ENCODE results near the gene LYZL1. TPM values are rescaled to one million over a fixed set of nuclear protein-coding genes. Genes with fewer than 3 reads are reported as not detected.
"Not testable (repeated sequence)": the region's sequence is repeated elsewhere in the genome, so short reads cannot be mapped to it uniquely, and the experiment has no call there.

Gene LYZL1
- total RNA-seq, 1 experiment from 2014 or later: not detected

DNA sequence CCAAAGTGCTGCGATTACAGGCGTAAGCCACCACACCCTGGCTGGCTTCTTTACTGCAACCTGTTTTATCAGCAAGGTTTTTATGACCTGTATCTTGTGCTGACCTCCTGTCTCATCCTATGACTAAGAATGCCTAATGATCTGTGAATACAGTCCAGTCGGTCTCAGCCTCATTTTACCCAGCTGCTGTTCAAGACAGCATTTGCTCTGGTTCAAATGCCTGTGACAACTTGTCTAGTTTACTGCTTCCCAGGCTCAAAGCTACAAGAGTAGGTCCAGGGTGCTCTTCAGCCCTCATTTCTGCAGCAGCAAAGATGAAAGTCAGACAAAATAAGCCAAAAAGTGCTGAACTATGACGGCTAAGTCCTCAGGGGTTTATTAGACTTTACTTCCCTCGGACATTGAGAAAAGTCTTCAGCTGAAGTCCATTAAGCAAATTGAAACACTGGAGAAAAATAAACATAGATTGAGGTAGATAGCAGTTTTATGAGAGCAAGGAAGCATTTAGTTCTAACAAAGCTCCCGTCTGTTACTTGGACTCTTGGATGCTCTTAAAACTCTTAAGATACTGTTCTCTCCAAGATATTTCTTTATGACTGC, 12.5 kb upstream of the LYZL1 start:
- no peaks in the 10 kb centered on the region for H3K27me3 ChIP-seq (ENCODE audit: control insufficient read depth, insufficient read depth, low read length)
- H3K4me3 ChIP-seq (ENCODE audit: insufficient read depth, low read depth, low read length): no peak overlapping the region
- DNase-seq: no peak
- H3K36me3 ChIP-seq (replicated peaks; ENCODE audit: control insufficient read depth, insufficient read depth, low read length): no peaks in the 10 kb centered on the region

DNA sequence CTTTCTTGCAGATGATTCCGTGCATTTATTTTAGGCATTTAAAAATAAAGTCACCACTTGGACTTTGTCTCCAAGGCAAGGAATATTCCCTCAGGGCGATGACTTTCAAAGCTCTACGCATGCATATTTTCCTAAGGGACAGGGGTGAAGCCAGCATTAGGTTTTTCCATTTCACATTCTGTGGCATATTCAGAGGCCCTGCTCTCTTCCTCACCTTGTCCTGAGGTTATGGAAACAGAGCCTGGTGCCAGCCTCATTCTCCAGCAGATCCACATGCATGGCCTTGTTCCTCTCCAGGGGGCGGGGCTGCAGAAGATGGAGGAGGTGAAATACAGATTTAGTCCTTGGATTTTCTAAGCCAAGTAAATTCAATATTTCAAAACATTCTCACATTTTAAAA, 11.6 kb upstream of the LYZL1 start:
- no peak overlapping the region for H3K4me3 ChIP-seq (ENCODE audit: insufficient read depth, low read depth, low read length)
- no peaks in the 10 kb centered on the region for H3K27me3 ChIP-seq (ENCODE audit: control insufficient read depth, insufficient read depth, low read length)
- peak; percentile 15 for DNase-seq
- H3K36me3 ChIP-seq (replicated peaks; ENCODE audit: control insufficient read depth, insufficient read depth, low read length): no peaks in the 10 kb centered on the region

DNA sequence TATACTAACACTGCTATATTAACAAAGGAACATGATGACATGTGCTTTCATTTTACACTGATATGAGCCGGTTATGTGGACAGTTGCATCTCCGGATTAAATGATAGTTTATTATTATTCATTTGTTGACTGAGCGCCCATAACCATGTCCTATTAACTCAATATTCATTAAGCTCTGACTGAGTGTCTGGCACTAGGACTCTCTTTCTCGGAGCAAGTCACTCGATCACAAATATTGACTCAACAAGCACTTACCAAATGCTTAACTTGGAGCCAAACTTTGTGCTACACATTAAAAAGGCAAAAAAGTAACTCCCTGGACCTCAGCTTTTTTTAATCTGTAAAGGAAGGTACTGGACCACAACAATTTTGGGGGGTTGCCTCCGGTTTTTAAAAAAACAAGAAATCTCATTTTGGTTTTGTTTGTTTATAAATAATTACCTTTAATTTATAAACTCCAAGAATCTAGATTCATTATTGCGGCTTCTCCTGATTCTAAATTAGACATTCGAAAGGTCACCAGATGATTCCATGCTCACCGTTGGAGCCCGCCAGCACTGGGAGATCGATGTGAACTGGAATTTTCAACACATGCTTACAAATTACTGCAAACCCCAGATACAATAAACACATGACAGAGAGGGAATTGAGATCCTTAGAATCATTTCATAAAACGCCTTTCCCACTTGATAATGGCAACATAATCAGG, 8.9 kb upstream of the LYZL1 start:
- no peak for DNase-seq
- H3K27me3 ChIP-seq (ENCODE audit: control insufficient read depth, insufficient read depth, low read length): no peaks in the 10 kb centered on the region
- H3K4me3 ChIP-seq (ENCODE audit: insufficient read depth, low read depth, low read length): no peak overlapping the region
- H3K36me3 ChIP-seq (replicated peaks; ENCODE audit: control insufficient read depth, insufficient read depth, low read length): no peaks in the 10 kb centered on the region

DNA sequence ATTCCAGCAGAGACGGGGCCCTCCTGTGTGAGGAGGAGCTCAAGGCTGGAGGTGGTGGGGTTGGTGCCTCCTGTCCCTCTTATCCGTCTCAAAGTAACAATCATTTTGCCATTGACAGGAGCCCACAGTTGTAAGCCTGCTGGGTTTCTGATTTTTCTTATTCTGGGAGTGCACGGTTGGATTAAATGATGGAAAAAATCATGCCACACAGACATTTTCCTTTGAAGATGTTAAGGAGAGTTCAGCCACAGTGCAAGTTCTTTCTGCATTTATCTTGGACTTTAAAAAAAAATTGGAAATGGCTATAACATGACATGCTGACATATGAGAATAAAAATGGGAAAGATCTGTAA, 8.4 kb upstream of the LYZL1 start:
- Histone ChIP-seq H3K36me3 (replicated peaks; ENCODE audit: control insufficient read depth, insufficient read depth, low read length) (no peaks in the 10 kb centered on the region), H3K4me3 (ENCODE audit: insufficient read depth, low read depth, low read length) (no peak overlapping the region), H3K27me3 (ENCODE audit: control insufficient read depth, insufficient read depth, low read length) (no peaks in the 10 kb centered on the region)
- DNase-seq: no peak

DNA sequence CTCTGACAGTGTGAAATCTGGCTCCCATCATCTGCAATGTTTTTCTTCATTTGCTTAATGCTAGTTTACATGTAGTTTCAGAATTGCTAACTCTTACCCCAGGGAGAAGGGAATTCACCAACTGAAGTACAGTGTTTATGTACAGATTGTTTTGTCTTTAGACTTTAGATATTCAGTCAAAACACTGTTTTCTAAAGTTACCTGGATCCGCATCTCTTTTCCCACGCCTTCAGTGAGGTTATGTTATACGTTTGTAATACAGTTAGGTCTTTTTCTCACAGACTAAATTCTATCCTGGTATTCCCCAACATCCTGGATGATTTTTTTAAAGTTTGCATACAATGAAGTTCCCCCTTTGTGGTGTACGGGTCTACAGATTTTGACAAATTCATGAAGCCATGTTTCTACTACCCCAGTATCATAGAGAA, 3.2 kb upstream of the LYZL1 start:
- no peaks in the 10 kb centered on the region for H3K27me3 ChIP-seq (ENCODE audit: control insufficient read depth, insufficient read depth, low read length)
- no peak for DNase-seq

DNA sequence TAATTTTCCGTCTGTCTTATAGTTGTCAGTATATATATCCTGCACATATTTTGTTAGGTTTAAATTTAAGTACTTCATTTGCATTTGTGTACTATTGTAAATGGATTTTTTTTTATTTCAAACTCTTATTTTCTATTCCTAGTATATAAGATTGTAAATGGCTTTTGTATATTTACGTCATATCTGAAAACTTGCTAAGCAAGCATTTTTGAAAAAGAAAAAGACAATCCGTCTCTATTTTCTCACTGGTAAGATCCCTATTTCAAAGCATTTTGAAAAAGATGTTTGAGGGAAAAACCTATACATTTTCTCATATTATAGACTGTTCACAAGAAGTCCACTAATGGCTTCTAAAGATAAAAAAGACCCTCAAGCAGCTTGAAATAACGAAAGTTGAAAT, 1.2 kb upstream of the LYZL1 start:
- Histone ChIP-seq H3K36me3 (replicated peaks; ENCODE audit: control insufficient read depth, insufficient read depth, low read length) (no peaks in the 10 kb centered on the region), H3K27me3 (ENCODE audit: control insufficient read depth, insufficient read depth, low read length) (no peaks in the 10 kb centered on the region), H3K4me3 (ENCODE audit: insufficient read depth, low read depth, low read length) (no peak overlapping the region)
- DNase-seq: no peak

More for the DNA sequence above, 3.2 kb upstream of the LYZL1 start:
- Histone ChIP-seq H3K4me3 (ENCODE audit: insufficient read depth, low read depth, low read length) (no peak overlapping the region), H3K36me3 (replicated peaks; ENCODE audit: control insufficient read depth, insufficient read depth, low read length) (no peaks in the 10 kb centered on the region)

DNA sequence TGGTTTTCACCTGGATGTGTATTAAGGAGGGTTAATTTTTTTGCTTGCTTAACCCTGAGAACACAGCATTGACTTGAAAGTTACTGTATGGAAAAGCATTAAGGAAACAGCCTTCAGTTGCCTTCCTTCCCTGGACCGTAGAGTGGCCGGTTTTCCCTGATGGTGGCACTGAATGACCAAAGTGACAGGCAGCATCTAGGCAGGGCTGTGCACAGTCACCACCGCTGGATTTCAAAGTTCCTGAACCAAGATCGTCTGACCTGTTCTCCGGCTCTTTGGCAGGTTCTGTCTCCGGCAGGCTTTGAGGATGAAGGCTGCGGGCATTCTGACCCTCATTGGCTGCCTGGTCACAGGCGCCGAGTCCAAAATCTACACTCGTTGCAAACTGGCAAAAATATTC, 2.7 kb downstream of the LYZL1 start:
- not testable (repeated sequence) for H3K36me3 ChIP-seq (replicated peaks; ENCODE audit: control insufficient read depth, insufficient read depth, low read length); DNase-seq; H3K4me3 ChIP-seq (ENCODE audit: insufficient read depth, low read depth, low read length)

DNA sequence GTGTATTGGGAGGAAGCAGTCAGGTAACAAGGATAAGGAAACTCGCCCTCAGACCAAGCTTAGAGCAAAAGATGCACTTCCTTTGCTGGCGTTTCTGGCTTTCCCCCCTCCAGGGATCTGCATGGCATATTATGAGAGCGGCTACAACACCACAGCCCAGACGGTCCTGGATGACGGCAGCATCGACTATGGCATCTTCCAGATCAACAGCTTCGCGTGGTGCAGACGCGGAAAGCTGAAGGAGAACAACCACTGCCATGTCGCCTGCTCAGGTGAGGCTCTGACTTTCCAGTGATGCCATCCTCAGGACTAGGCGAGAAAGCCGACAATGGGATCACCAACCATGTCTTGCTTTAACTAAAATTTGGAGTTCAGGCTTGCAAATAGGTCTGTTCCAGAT, 3.5 kb downstream of the LYZL1 start:
- H3K36me3 ChIP-seq (replicated peaks; ENCODE audit: control insufficient read depth, insufficient read depth, low read length); DNase-seq; H3K4me3 ChIP-seq (ENCODE audit: insufficient read depth, low read depth, low read length): not testable (repeated sequence)

More for the DNA sequence above, 2.7 kb downstream of the LYZL1 start:
- H3K27me3 ChIP-seq (ENCODE audit: control insufficient read depth, insufficient read depth, low read length): not testable (repeated sequence)

DNA sequence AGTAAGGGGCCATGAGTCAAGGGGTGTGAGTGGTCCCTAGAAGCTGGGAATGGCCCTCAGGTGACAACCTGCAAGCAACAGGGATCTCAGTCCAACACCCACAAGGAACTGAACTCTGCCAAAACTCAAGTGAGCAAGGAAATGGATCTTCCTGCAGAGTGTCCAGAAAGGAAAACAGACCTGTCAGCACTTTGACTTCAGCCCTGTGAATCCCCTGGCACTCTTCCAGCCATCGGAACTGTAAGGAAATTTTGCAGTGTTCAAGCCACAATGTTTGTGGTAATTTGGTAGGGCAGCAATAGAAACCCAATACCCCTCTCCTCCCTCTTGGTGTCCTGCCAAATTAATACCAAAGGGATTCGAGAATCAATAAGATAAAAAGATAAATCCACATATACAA, 6.9 kb downstream of the LYZL1 start:
- no peaks in the 10 kb centered on the region for H3K27me3 ChIP-seq (ENCODE audit: control insufficient read depth, insufficient read depth, low read length)
- DNase-seq: no peak
- H3K4me3 ChIP-seq (ENCODE audit: insufficient read depth, low read depth, low read length): no peak overlapping the region
- H3K36me3 ChIP-seq (replicated peaks; ENCODE audit: control insufficient read depth, insufficient read depth, low read length): no peaks in the 10 kb centered on the region; the same call in 1 of the 2 replicates

More for the DNA sequence above, 3.5 kb downstream of the LYZL1 start:
- H3K27me3 ChIP-seq (ENCODE audit: control insufficient read depth, insufficient read depth, low read length): not testable (repeated sequence)

DNA sequence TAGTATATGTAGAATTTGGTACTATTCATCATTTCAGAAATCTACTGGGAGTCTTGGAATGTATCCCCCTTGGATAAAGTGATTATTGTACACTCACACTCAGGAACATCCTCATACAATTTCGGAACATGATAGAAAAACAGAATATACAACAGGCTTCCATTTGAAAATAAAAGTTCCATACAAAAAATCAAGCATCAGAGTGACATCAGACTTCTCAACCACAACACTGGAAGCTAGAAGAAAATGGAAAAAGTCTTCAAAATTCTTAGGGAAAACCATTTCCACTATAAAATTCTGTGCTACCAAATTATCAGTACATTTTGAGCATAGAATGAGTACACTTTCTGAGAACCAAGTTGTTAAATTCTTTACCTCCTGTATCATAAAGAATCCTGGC, 8.8 kb downstream of the LYZL1 start:
- Histone ChIP-seq H3K36me3 (replicated peaks; ENCODE audit: control insufficient read depth, insufficient read depth, low read length) (no peaks in the 10 kb centered on the region; the same call in 1 of the 2 replicates), H3K27me3 (ENCODE audit: control insufficient read depth, insufficient read depth, low read length) (no peaks in the 10 kb centered on the region), H3K4me3 (ENCODE audit: insufficient read depth, low read depth, low read length) (no peak overlapping the region)
- no peak for DNase-seq

DNA sequence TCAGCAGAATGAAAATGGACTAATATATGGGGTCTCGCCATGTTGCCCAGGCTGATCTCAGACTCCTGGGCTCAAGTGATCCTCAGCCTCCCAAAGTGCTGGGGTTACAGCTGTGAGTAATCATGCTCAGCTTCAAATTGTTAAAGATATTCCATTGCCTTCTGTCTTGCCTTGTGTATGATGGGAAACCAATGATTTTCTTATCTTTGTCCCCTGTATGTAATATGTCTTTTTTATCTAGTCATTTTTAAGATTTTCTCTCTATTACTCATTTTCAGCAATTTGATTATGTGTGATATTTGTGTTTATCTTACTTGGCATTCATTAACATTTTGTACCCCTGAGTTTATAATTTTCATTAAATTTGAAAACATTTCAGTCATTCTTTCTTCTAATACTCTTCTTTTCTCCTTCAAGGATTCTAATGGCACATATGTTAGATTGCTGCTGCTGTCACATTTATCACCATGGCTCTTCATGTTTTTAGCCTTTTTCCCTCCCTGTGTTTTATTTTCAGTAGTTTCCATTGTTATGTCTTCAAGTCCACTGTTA, 12.6 kb downstream of the LYZL1 start:
- Histone ChIP-seq H3K27me3 (ENCODE audit: control insufficient read depth, insufficient read depth, low read length) (no peaks in the 10 kb centered on the region), H3K36me3 (replicated peaks; ENCODE audit: control insufficient read depth, insufficient read depth, low read length) (no peaks in the 10 kb centered on the region; the same call in 1 of the 2 replicates), H3K4me3 (ENCODE audit: insufficient read depth, low read depth, low read length) (no peak overlapping the region)
- no peak for DNase-seq

DNA sequence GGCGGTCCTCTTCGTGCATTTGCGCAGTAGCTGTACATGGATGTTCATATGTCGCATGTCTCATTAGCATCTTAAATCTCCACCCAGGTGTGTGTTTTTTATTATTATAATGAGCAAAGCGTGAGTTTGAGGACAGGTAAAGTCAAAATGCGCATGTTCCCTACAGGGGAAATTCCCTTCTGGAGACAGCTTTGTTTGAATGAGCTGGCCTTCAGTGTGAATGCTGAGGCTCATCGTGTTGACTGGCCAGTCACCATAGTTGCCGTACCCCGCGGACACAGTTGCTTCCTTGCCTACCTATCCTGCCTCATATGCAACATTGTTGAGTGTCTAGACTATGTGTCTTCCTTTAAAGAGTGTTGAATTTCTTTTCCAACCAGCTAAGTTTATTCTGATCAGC, 13.6 kb downstream of the LYZL1 start:
- Histone ChIP-seq H3K27me3 (ENCODE audit: control insufficient read depth, insufficient read depth, low read length) (no peaks in the 10 kb centered on the region), H3K4me3 (ENCODE audit: insufficient read depth, low read depth, low read length) (no peak overlapping the region), H3K36me3 (replicated peaks; ENCODE audit: control insufficient read depth, insufficient read depth, low read length) (no peaks in the 10 kb centered on the region; the same call in 1 of the 2 replicates)
- peak; percentile 29 for DNase-seq

DNA sequence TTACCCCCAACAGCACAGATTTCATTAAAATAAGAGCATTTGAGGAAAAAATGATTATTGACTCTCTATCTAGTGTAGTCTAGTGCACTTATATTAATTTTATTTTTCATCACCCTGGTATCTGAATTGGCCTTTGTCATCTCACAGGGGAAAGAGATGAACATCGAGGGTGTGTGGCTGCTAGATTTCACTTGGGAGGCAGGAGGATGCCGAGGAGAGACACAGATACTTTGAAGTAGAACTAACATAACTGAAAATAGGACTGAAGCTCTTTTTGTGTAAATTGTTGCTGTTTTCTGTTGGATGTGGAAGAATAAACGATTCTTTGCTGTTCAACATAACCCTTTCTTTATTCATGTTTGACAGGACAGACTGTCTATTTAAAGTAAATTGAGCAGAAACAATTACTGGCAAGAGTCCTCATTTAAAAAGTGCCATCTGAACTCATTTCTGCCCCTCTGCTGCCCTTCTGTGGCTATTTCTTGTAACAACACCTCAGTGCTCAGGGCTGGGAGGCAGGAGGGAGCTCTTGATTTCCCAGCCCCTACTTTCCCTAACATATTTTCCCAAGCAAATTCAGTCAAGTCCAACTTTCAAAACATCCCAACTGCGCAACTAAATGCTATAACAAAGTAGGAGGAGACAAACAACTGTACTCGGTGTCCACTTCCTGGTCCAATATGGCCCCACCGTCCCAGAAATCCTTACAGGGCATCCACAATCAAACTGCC, 15.6 kb downstream of the LYZL1 start:
- Histone ChIP-seq H3K4me3 (ENCODE audit: insufficient read depth, low read depth, low read length) (no peak overlapping the region), H3K27me3 (ENCODE audit: control insufficient read depth, insufficient read depth, low read length) (no peaks in the 10 kb centered on the region), H3K36me3 (replicated peaks; ENCODE audit: control insufficient read depth, insufficient read depth, low read length) (no peaks in the 10 kb centered on the region; the same call in 1 of the 2 replicates)
- peak; percentile 84 for DNase-seq

DNA sequence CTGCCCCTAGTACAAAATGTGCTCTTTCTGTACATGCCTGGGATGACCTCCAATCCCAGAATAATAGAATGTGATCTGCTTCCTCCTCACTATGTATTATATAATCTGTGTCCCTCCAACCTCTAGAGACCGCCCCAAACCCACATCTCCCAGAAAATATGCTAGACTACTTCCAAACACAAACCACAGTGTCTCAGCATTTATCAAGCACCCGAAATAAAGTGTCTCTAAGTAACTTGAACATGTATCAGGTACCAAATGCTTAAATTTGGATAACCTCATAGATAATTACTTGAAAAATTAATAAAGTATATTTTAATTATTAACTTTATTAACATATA, 16.1 kb downstream of the LYZL1 start:
- no peak overlapping the region for H3K4me3 ChIP-seq (ENCODE audit: insufficient read depth, low read depth, low read length)
- no peaks in the 10 kb centered on the region; the same call in 1 of the 2 replicates for H3K36me3 ChIP-seq (replicated peaks; ENCODE audit: control insufficient read depth, insufficient read depth, low read length)
- no peak for DNase-seq
- H3K27me3 ChIP-seq (ENCODE audit: control insufficient read depth, insufficient read depth, low read length): no peaks in the 10 kb centered on the region

DNA sequence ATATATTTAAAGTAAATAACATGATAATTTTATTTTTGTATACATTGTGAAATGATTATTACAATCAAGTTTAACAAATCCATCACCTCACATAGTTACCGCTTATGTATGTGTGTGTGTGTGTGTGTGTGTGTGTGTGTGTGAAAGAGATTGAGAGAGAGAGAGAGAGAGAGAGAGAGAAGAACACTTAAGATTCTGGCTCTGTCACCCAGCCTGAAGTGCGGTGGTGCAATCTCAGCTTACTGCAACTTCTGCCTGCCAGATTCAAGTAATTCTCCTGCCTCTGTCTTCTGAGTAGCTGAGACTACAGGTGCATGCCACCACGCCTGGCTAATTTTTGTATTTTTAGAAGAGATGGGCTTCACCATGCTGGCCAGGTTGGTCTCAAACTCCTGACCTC, 17.8 kb downstream of the LYZL1 start:
- DNase-seq: no peak
- no peaks in the 10 kb centered on the region for H3K36me3 ChIP-seq (replicated peaks; ENCODE audit: control insufficient read depth, insufficient read depth, low read length)
- no peaks in the 10 kb centered on the region for H3K27me3 ChIP-seq (ENCODE audit: control insufficient read depth, insufficient read depth, low read length)
- no peak overlapping the region for H3K4me3 ChIP-seq (ENCODE audit: insufficient read depth, low read depth, low read length)

All from H7 (cell line).